Measurements from ENCODE around the gene CCDC175.

Gene CCDC175

GRCh38 chr14:59455411-59455810 lies 121.2 kb downstream of the CCDC175 start:
- TF ChIP-seq, protein P1, sequence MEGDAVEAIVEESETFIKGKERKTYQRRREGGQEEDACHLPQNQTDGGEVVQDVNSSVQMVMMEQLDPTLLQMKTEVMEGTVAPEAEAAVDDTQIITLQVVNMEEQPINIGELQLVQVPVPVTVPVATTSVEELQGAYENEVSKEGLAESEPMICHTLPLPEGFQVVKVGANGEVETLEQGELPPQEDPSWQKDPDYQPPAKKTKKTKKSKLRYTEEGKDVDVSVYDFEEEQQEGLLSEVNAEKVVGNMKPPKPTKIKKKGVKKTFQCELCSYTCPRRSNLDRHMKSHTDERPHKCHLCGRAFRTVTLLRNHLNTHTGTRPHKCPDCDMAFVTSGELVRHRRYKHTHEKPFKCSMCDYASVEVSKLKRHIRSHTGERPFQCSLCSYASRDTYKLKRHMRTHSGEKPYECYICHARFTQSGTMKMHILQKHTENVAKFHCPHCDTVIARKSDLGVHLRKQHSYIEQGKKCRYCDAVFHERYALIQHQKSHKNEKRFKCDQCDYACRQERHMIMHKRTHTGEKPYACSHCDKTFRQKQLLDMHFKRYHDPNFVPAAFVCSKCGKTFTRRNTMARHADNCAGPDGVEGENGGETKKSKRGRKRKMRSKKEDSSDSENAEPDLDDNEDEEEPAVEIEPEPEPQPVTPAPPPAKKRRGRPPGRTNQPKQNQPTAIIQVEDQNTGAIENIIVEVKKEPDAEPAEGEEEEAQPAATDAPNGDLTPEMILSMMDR (IDR thresholded peaks at IDR 0.05; ENCODE audit: low read depth, low read length), result no peak
- TF ChIP-seq MAX (IDR thresholded peaks at IDR 0.05; ENCODE audit: low read depth, low read length), result no peak
- TF ChIP-seq MYC (IDR thresholded peaks at IDR 0.05; ENCODE audit: low read depth, low read length), result no peak
- TF ChIP-seq POLR2A (IDR thresholded peaks at IDR 0.05; ENCODE audit: extremely low read depth, insufficient read length), result no peak
- no peak overlapping the region for H3K4me3 ChIP-seq (ENCODE audit: low read depth, low read length)
- DNase-seq (ENCODE audit: low read depth), result no peak
